Colon (tissue), 2 donors: ENCODE data around the gene SOX2.

Source experiments
- FAIRE-seq: peaks from 2 replicates; lab custom pipeline; 2012; peaks lifted over from hg19 to GRCh38; lab: Jason Lieb, UNC
- donor health status: control.
- donor health status: control.

The SOX2 gene

GRCh38 chr3:181704421-181705085 lies 7.2 kb upstream of the SOX2 start:
- FAIRE-seq: no peak

- FAIRE-seq: no peak
Measured at GRCh38 chr3:181705086-181705480, 6.6 kb upstream of the SOX2 start.

GRCh38 chr3:181707980-181708379 lies 3.7 kb upstream of the SOX2 start:
- FAIRE-seq: no peak

GRCh38 chr3:181709537-181710279 lies 2.0 kb upstream of the SOX2 start:
- no peak for FAIRE-seq

GRCh38 chr3:181710345-181711291 lies 1.1 kb upstream of the SOX2 start:
- no peak for FAIRE-seq

- no peak for FAIRE-seq
Measured at GRCh38 chr3:181712226-181712552, 464 bp downstream of the SOX2 start.

GRCh38 chr3:181712553-181713279 lies 991 bp downstream of the SOX2 start:
- FAIRE-seq: no peak

- FAIRE-seq: no peak
Measured at GRCh38 chr3:181713280-181713647, 1.5 kb downstream of the SOX2 start.

GRCh38 chr3:181713676-181714612 lies 2.2 kb downstream of the SOX2 start:
- no peak for FAIRE-seq

- FAIRE-seq: no peak
Measured at GRCh38 chr3:181715571-181716340, 4.0 kb downstream of the SOX2 start.

- FAIRE-seq: no peak
Measured at GRCh38 chr3:181716966-181717365, 5.2 kb downstream of the SOX2 start.

- no peak for FAIRE-seq
Measured at GRCh38 chr3:181717549-181718171, 5.9 kb downstream of the SOX2 start.

GRCh38 chr3:181718369-181718768 lies 6.6 kb downstream of the SOX2 start:
- FAIRE-seq: no peak

GRCh38 chr3:181718987-181719911 lies 7.5 kb downstream of the SOX2 start:
- no peak for FAIRE-seq

- no peak for FAIRE-seq
Measured at GRCh38 chr3:181719991-181720680, 8.4 kb downstream of the SOX2 start.

- FAIRE-seq: no peak
Measured at GRCh38 chr3:181721046-181721875, 9.5 kb downstream of the SOX2 start.

GRCh38 chr3:181722156-181722555 lies 10.4 kb downstream of the SOX2 start:
- FAIRE-seq: no peak
